T follicular helper cell (primary cell): Measurements from ENCODE around the gene RGL1.

Source experiments
- DNase-seq: peaks from one replicate; pipeline ENCODE4 v3.0.0-alpha.2; 2020; ENCODE audit warnings: low read depth

RGL1 gene

DNA sequence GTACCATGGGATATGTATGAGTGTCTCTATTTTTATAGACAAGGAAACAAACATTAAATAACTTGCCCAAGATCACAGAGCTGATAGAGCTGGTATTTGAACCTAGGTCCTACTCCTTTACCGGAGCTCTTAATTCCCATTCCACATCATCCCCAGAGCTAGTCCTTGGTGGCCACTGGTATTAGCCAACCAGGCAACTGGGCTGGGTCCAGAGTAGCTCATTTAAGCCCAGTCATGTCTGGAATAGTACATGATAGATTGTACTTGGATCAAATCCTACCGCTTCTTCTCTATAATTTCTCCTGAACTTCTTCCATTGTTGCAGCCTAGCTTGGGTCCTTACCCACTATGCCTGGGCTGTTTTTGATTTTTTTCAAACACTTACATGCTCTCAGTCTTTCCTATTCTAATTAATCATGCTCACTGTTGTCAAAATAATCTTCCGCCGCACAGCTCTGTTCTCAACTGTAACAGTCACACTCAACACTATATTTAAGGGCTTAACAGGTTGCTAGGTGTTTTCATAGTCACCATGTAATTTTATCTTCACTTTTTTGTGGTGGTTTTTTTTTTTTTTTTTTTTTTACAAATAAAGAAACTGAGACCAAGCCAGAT, 152.4 kb downstream of the RGL1 start:
- DNase-seq = no peak

DNA sequence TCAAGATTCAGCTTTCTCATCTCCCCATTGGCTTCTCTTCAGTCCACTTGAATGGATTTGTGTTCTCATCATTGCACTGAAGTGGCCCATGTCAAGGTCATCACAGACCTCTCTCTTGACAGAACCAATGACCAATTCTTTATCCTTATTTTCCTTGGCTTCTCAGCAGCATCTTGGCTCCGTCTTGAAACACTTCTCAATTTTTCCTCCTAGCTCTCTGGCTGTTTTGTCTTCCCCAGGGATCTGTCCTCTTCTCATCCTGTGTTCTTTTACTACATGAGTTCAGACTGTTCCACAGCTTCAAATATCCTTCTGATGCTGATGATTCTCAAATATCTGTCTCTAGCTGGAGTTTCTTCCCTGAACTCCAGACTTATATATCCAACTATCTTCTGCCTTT, 154.0 kb downstream of the RGL1 start:
- no peak for DNase-seq

DNA sequence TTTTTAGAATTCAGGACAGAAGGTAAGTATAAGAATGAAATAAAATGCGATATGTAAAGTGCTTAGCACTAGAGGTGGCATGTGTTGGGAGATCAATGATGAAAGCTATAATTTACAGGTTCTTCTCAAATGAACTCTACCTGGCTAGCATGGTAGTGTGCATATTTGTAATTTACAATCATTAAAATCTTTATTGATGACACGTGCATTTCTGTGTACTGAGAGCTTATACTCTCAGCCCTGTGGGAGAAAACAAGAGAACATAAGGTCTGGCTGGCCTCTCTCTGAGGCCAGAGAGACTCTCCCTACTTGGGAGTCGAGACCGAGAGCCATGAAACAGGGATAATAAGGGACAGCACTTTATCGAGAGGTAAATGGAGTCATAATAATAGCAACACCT, 156.2 kb downstream of the RGL1 start:
- no peak for DNase-seq

DNA sequence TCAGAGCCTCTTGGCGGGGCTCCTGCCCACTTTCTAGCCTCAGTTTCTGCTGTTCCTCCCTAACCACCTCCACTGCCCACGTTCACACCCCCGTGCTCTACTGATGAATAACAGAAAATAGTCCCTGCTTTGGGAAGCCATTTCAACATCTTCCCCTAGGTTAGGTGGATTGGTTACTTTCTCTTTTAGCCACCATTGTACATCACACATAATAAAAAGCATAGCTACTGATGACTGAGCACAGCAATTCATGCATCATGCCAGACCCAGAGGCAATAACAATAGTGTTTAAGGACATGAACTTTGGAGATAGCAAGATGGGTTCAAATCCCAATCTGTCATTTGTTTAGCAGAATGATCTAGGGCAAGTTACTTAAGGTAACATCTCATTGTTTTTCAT, 158.0 kb downstream of the RGL1 start:
- no peak for DNase-seq

DNA sequence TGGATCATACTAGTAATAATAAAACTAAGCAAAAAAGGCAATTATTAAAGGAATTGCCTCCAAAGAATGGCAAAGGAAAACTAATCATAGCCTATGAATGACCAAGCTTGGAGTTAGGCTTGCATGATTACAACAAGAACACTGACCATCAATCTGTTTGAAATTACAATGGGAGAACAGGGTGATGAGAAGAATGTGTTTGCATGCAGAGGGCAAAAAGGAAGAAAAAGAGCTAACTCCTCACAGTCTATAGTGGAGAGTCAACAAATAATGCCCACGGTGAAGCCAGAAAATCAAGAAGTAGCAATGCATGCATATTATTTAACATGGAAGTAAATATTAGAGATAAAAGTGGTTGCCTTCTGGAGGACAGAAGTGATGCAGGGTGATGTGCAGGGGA, 160.8 kb downstream of the RGL1 start:
- no peak for DNase-seq

DNA sequence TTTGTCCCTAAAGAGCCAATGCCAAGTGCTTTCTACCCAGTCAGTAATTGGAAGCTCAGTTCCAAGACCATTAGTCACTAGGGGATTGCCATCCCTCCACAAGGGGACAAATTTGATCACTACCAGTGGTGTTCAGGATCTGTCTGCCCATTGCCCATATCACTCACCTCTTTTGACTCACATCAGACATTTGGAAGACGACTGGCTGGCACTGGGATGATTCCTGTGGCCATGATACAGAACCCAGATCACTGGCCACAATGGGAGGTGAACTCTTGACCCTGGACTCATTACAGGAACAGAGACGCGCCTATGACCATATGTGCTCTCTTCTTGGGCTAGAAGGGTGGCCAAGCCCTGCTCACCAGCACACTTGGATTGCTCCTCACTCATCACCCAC, 161.6 kb downstream of the RGL1 start:
- no peak for DNase-seq

DNA sequence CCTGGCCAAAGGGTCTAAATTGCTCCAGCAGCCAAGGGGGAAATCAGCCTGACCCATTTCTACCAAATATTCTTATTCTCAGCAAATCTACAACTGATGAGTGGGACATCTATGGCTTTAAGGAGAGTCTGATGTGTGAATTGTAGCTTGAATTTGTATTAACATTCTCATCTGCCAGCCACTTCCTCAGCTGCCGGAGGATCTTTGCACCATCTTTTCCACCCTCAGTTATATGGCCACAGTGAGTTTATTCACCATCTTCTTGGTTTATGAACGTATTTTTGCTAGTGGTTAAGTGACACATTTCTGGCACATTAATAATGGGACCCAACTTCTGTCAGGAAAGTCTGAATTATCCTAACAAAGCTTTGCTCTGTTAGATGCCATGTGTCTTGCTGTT, 163.0 kb downstream of the RGL1 start:
- DNase-seq = no peak

DNA sequence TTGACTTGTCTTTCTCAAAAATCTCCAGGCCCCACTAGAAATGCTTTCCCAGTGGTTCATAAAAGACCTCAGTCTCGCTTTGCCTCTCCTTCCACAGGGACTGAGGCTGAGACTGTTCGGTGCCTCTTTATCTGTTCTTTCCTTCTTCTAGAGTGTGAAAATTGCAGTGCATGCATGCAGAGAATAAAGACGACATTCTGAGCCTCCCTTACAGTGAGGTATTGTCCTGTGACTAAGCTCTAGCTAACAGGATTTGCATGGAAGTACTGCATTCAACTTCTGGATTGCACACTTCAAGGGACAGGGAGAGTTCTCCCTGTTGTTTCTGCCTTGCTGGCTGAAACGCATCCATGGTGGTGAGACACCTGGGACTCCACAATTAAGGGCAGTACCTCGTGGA, 163.5 kb downstream of the RGL1 start:
- no peak for DNase-seq

DNA sequence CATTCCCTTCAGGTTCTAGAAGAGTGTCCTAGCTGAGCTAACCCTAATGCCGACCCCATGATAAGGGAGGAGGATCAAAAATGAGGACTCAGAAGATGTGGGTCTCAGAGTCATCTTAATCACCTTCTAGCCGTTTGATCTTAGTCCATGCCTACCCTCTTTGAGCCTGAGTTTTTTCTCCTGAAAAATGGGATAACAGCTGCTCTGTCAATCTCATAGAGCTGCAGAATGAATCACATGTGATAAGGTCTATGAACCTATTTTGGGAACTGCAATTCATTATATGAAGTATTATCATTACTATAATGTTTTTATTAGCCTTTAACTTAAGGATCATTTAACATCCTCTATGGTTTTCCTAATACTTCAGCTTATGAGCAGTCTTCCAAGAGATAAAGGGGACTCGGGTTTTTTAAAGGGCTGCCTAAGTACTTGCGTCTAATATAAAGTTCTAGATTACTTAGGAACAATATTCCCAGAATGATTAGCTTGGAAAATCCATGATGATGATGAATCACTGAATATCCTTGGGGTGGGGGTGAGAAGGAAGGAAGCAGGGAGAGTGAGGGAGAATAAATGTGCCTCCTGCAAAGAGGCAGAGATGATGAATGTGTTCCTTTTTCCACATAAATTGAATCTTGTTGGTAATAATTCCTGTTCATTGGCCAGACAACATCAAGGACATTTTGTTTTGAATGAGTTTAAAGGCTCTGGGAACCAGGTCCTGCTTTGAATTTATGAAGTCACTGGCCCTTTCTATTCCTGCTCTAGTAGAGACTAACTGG, 165.8 kb downstream of the RGL1 start:
- DNase-seq = no peak

DNA sequence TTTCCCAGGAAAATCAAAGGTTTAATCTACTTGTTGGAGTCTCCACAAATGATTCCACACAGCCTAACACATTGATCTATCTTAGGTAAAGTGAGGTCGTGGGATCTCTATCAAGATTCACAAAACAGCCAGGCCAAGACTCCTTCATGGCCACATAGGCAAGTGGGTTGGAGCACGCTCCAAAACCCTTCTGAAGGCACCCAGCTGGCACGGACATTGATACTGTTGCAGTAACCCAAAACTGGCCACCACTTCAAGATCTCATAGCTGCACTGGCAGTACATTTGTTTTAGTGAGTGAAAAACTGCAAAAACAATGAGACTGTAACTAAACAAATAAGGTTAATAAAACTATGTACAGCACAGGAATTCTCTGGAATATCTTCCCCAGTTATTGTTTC, 170.7 kb downstream of the RGL1 start:
- no peak for DNase-seq

DNA sequence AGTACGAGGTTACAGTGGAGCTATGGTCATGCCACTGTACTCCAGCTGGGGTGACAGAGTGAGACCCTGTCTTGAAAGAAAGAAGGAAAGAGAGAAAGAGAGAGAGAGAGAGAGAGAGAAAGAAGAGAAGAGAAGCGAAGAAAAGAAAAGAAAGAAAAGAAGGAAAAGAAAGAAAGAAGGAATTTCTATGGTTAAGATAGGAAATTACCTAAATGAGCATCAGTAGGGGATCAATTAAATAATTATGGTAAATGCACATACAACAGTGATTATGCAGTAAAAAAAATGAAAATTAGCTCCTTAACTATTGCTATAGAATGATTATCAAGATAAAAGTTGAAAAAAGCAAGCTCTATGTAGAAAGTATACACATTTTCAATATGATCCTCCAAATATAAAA, 172.8 kb downstream of the RGL1 start:
- DNase-seq = no peak
